BJ (cell line): ENCODE measurements around the gene SUB1. TPM values are rescaled to one million over a fixed set of nuclear protein-coding genes. Genes with fewer than 3 reads are reported as not detected.
"Not testable (repeated sequence)": the region's sequence is repeated elsewhere in the genome, so short reads cannot be mapped to it uniquely, and the experiment has no call there.

Experiments
- CTCF ChIA-PET: fragments of 350-600 bp; formaldehyde crosslinking; extraction: SDS; loops from one replicate; lab custom pipeline; 2021; ENCODE audit warnings: antibody characterized with exemption, inconsistent platforms; lab: Yijun Ruan, JAX
- POLR2A ChIA-PET: fragments of 300-600 bp; sonication (Branson Sonifier 250); formaldehyde crosslinking; extraction: SDS; loops from one replicate; lab custom pipeline; 2021; ENCODE audit warnings: antibody characterized with exemption; lab: Charles Lee
- DNase-seq: peaks from one replicate; pipeline ENCODE4 v3.0.0-alpha.2; 2011; ENCODE audit warnings: low read depth
- H3K27me3 ChIP-seq: 2 replicates; pipeline ENCODE4 v1.6.0; 2011; ENCODE audit warnings: low read length; ENCODE audit not compliant: control insufficient read depth, insufficient read depth
- H3K36me3 ChIP-seq: 2 replicates; pipeline ENCODE4 v1.5.1; 2011; ENCODE audit warnings: low read length; ENCODE audit not compliant: control insufficient read depth, insufficient read depth
- H3K4me3 ChIP-seq: 2 replicates; pipeline ENCODE4 v1.5.1; 2011; ENCODE audit warnings: low read depth, mild to moderate bottlenecking, control low read depth, low read length
- CTCF ChIP-seq: IDR thresholded peaks from 2 replicates; pipeline ENCODE4 v1.5.1; 2011; ENCODE audit warnings: low read depth, mild to moderate bottlenecking, control low read depth, inconsistent platforms, low read length, moderate library complexity; ENCODE audit not compliant: insufficient read depth
- polyA plus RNA-seq: library from polyadenylated mRNA; depleted of rRNA; stranded (reverse); fragments of >200 nt; gene quantifications from 2 replicates; pipeline ENCODE4 v1.2.3, GENCODE V29; 2011

Gene SUB1
- polyA plus RNA-seq, 1 experiment, result 46.8 TPM

DNA sequence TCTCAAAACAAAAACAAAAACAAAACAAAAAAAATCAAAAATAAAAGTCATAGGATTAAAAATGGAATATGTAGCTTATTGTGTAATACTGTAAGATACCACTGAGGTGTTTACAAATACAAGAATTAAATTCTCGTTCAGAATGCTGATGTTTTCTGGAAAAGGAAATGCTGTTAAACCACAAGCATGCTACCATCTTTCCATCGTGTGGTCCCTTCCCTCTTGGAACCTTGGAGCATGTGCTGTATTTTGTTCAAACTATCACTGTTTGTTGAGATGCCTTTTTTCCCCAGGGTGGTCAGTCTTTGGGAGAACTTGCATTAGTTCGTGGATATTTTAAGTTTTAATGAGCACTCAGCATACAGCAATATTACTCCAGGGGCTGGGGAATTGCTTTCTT is 39.7 kb downstream of the SUB1 start:
- Histone ChIP-seq H3K36me3 (no peaks in the 10 kb centered on the region), H3K27me3 (no peaks in the 10 kb centered on the region; the same call in 1 of the 2 replicates), H3K4me3 (no peak overlapping the region)
- no peak for TF ChIP-seq CTCF
- ChIA-PET POLR2A (no interaction called here), CTCF (interaction anchor here (1.2 to 2.2 kb wide), 3 partner anchors 11 to 295 kb away, joined by 3 to 11 read pairs (median 7); no protein-coding TSS in a partner anchor)
- DNase-seq, result no peak

GRCh38 chr5:32625547-32625946 is 40.2 kb downstream of the SUB1 start:
- no peak for TF ChIP-seq CTCF
- no peak for DNase-seq
- no peaks in the 10 kb centered on the region; the same call in 1 of the 2 replicates for H3K27me3 ChIP-seq
- no peaks in the 10 kb centered on the region for H3K36me3 ChIP-seq
- CTCF ChIA-PET, result interaction anchor here (1.2 to 2.2 kb wide), 3 partner anchors 12 to 296 kb away, joined by 3 to 11 read pairs (median 7); no protein-coding TSS in a partner anchor
- H3K4me3 ChIP-seq, result no peak overlapping the region
- POLR2A ChIA-PET, result no interaction called here

DNA sequence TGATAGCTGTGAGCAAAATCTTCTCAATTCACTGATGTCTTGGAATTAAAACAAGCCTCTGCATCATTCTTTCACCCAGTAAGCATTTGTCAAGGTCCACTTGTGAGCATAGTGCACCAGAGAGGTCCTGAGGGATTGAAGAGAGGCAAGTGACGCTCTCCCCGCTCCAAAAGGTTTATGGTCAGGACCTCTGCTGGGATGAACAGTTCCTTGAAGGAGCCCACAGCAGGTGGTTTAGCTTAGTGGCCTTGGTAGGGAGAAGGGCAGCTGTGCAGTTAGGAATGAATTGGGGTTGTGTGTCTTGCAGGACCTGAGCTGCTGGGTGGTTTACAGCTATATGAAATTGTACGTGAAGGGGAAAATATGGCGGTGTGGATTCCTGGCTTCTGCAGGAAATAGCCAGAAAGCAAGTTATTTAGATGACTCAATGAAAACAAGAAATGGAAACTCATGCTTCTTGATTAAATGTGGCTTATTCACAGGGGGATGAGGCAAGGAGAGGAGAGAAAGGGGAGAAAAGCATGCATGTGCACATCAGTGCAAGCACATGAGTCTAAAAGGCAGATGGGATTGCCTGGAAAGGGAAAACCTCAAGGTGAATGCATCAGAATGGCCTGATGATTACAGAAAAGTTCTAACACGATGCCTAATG is 42.0 kb downstream of the SUB1 start:
- no peak for TF ChIP-seq CTCF
- Histone ChIP-seq H3K4me3 (no peak overlapping the region), H3K27me3 (no peaks in the 10 kb centered on the region), H3K36me3 (no peaks in the 10 kb centered on the region)
- CTCF ChIA-PET, result no interaction called here
- DNase-seq, result no peak
- POLR2A ChIA-PET, result no interaction called here

GRCh38 chr5:32628049-32628844 is 42.9 kb downstream of the SUB1 start:
- Histone ChIP-seq H3K4me3 (no peak overlapping the region), H3K36me3 (no peaks in the 10 kb centered on the region), H3K27me3 (no peaks in the 10 kb centered on the region)
- ChIA-PET CTCF (no interaction called here), POLR2A (no interaction called here)
- TF ChIP-seq CTCF, result no peak
- no peak for DNase-seq

DNA sequence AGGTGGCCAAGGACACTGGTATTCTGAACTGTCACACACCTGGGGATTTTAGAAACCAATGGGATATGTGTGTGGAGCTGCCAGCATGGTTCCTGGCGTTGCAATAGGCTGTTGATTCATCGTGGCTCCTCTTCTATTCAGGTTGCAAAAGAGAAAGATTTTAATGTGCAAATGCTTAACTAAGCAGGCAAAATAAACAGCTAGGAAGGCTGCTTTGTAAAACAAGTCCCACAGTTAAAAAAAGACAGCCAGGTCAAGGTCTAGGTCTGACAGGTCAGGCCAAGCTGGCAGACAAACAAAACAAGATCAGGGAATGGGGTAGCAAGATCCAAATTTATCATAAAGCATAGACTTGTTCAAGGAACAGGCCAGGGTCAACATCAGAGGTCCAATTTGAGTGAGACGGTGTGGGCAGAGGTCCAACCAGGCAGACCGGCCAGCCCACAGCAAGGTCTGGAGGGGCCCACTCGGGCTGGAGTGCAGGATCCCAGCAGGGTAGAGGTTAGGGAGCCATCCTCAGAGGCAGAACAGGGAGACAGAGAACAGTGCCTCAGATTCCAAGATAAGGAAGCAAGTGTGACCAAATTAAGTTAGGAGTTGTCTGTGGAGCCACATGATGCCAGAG is 45.6 kb downstream of the SUB1 start:
- no peaks in the 10 kb centered on the region for H3K27me3 ChIP-seq
- no peaks in the 10 kb centered on the region for H3K36me3 ChIP-seq
- TF ChIP-seq CTCF, result no peak
- CTCF ChIA-PET, result interaction anchor here (0.6 to 1.2 kb wide), 2 partner anchors 23 to 398 kb away, joined by 3 read pairs; no protein-coding TSS in a partner anchor
- no peak for DNase-seq
- H3K4me3 ChIP-seq, result no peak overlapping the region
- POLR2A ChIA-PET, result no interaction called here

GRCh38 chr5:32633017-32633416 is 47.7 kb downstream of the SUB1 start:
- H3K36me3 ChIP-seq, POLR2A ChIA-PET, CTCF ChIA-PET, H3K4me3 ChIP-seq, DNase-seq, H3K27me3 ChIP-seq: not testable (repeated sequence)
